ENCODE data around the gene FAM107B. TPM values are rescaled to one million over a fixed set of nuclear protein-coding genes. Genes with fewer than 3 reads are reported as not detected.

FAM107B gene
- total and polyA plus RNA-seq, 2 experiments from 2014 or later, result 11.0 to 17.6 TPM

GRCh38 chr10:14751921-14752320, 22.8 kb downstream of the FAM107B start (continued):
- no peak for TF ChIP-seq ZNF331 (CRISPR knock-in tag; IDR thresholded peaks at IDR 0.05; ENCODE audit: low read depth)
- TF ChIP-seq EZH2 (IDR thresholded peaks at IDR 0.05; ENCODE audit: low read depth, unreplicated experiment), result no peak

- Mint-ChIP-seq H3K4me1 (peaks cover 7% of the 10 kb centered on the region), H3K27me3 (ENCODE audit: insufficient read depth, low read depth, poor library complexity) (peaks cover 4% of the 10 kb centered on the region), H3K9me3 (no peaks in the 10 kb centered on the region), H3K27ac (peak overlapping the region; percentile 86), H3K36me3 (ENCODE audit: low read depth) (no peaks in the 10 kb centered on the region), H3K4me3 (no peak overlapping the region)
- DNase-seq (ENCODE audit: low spot score) (peak; percentile 24), ATAC-seq (peak; percentile 82)
- H4K20me1 ChIP-seq (replicated peaks; ENCODE audit: insufficient read depth), result no peaks in the 10 kb centered on the region
- no peaks in the 10 kb centered on the region for H3K27me3 ChIP-seq (ENCODE audit: insufficient read depth)
- peaks cover 6% of the 10 kb centered on the region; the same call in 1 of the 2 replicates for H3K9me2 ChIP-seq (ENCODE audit: insufficient read depth)
- H3K4me3 ChIP-seq, result no peak overlapping the region
- no peaks in the 10 kb centered on the region for H3K36me3 ChIP-seq (ENCODE audit: insufficient read depth)
- H3K79me2 ChIP-seq (replicated peaks; ENCODE audit: insufficient read depth), result no peaks in the 10 kb centered on the region
- no peak overlapping the region for H3K27ac ChIP-seq (ENCODE audit: low read depth)
- peak overlapping the region; percentile 92 for H2AFZ ChIP-seq
- H3K4me2 ChIP-seq, result no peak overlapping the region
- H3K4me1 ChIP-seq (ENCODE audit: insufficient read depth), result no peaks in the 10 kb centered on the region; the same call in 1 of the 2 replicates
- no peaks in the 10 kb centered on the region for H3F3A ChIP-seq (replicated peaks; ENCODE audit: low read depth)
- TF ChIP-seq JUNB (IDR thresholded peaks at IDR 0.05; ENCODE audit: unreplicated experiment) (no peak), EZH2phosphoT487 (IDR thresholded peaks at IDR 0.05; ENCODE audit: unreplicated experiment) (no peak), EZH2 (IDR thresholded peaks at IDR 0.05; ENCODE audit: low read depth, unreplicated experiment) (no peak), REST (IDR thresholded peaks at IDR 0.05; ENCODE audit: unreplicated experiment) (no peak), ZNF331 (CRISPR knock-in tag; IDR thresholded peaks at IDR 0.05; ENCODE audit: low read depth) (no peak), CTCF (conservative IDR thresholded peaks at IDR 0.05; ENCODE audit: low read depth in 2 of 2) (no peak), NANOG (IDR thresholded peaks at IDR 0.05; ENCODE audit: borderline replicate concordance) (no peak), STAT1 (IDR thresholded peaks at IDR 0.05; ENCODE audit: unreplicated experiment) (no peak), CREB1 (CRISPR knock-in tag; IDR thresholded peaks at IDR 0.05; ENCODE audit: low read depth) (no peak), ZNF114 (CRISPR knock-in tag; IDR thresholded peaks at IDR 0.05) (no peak), POLR2AphosphoS5 (IDR thresholded peaks at IDR 0.05; ENCODE audit: low read depth) (no peak)
- TF ChIP-seq, protein P1, sequence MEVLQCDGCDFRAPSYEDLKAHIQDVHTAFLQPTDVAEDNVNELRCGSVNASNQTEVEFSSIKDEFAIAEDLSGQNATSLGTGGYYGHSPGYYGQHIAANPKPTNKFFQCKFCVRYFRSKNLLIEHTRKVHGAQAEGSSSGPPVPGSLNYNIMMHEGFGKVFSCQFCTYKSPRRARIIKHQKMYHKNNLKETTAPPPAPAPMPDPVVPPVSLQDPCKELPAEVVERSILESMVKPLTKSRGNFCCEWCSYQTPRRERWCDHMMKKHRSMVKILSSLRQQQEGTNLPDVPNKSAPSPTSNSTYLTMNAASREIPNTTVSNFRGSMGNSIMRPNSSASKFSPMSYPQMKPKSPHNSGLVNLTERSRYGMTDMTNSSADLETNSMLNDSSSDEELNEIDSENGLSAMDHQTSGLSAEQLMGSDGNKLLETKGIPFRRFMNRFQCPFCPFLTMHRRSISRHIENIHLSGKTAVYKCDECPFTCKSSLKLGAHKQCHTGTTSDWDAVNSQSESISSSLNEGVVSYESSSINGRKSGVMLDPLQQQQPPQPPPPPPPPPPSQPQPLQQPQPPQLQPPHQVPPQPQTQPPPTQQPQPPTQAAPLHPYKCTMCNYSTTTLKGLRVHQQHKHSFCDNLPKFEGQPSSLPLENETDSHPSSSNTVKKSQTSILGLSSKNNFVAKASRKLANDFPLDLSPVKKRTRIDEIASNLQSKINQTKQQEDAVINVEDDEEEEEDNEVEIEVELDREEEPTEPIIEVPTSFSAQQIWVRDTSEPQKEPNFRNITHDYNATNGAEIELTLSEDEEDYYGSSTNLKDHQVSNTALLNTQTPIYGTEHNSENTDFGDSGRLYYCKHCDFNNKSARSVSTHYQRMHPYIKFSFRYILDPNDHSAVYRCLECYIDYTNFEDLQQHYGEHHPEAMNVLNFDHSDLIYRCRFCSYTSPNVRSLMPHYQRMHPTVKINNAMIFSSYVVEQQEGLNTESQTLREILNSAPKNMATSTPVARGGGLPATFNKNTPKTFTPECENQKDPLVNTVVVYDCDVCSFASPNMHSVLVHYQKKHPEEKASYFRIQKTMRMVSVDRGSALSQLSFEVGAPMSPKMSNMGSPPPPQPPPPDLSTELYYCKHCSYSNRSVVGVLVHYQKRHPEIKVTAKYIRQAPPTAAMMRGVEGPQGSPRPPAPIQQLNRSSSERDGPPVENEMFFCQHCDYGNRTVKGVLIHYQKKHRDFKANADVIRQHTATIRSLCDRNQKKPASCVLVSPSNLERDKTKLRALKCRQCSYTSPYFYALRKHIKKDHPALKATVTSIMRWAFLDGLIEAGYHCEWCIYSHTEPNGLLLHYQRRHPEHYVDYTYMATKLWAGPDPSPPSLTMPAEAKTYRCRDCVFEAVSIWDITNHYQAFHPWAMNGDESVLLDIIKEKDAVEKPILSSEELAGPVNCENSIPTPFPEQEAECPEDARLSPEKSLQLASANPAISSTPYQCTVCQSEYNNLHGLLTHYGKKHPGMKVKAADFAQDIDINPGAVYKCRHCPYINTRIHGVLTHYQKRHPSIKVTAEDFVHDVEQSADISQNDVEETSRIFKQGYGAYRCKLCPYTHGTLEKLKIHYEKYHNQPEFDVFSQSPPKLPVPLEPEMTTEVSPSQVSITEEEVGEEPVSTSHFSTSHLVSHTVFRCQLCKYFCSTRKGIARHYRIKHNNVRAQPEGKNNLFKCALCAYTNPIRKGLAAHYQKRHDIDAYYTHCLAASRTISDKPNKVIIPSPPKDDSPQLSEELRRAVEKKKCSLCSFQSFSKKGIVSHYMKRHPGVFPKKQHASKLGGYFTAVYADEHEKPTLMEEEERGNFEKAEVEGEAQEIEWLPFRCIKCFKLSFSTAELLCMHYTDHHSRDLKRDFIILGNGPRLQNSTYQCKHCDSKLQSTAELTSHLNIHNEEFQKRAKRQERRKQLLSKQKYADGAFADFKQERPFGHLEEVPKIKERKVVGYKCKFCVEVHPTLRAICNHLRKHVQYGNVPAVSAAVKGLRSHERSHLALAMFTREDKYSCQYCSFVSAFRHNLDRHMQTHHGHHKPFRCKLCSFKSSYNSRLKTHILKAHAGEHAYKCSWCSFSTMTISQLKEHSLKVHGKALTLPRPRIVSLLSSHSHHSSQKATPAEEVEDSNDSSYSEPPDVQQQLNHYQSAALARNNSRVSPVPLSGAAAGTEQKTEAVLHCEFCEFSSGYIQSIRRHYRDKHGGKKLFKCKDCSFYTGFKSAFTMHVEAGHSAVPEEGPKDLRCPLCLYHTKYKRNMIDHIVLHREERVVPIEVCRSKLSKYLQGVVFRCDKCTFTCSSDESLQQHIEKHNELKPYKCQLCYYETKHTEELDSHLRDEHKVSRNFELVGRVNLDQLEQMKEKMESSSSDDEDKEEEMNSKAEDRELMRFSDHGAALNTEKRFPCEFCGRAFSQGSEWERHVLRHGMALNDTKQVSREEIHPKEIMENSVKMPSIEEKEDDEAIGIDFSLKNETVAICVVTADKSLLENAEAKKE (CRISPR knock-in tag; IDR thresholded peaks at IDR 0.05), result no peak
Measured at GRCh38 chr10:14751014-14751896, 23.4 kb downstream of the FAM107B start.

Measured in GM23338 (cell line).